CD4-positive, alpha-beta T cell (primary cell): ENCODE measurements around the gene PDE3A. TPM values are rescaled to one million over a fixed set of nuclear protein-coding genes. Genes with fewer than 3 reads are reported as not detected.

ENCODE experiments used
- ATAC-seq: fragments of 200-7000 bp; cut with Tn5 transposase; one replicate; pipeline ENCODE4 v1.10.0; 2022; ENCODE audit warnings: mild to moderate bottlenecking; ENCODE audit not compliant: poor library complexity
- CTCF ChIA-PET: fragments of 350-600 bp; sonication (Branson Sonifier 250); formaldehyde crosslinking; loops from one replicate; lab custom pipeline; 2021; ENCODE audit warnings: antibody characterized with exemption, inconsistent platforms; lab: Charles Lee
- POLR2A ChIA-PET: fragments of 350-600 bp; sonication (Branson Sonifier 250); formaldehyde crosslinking; loops from one replicate; lab custom pipeline; 2021; ENCODE audit warnings: antibody characterized with exemption, inconsistent platforms; lab: Charles Lee
- DNase-seq, 14 experiments: peaks; one replicate each; pipeline ENCODE4 v3.0.0-alpha.2; 2013 to 2020; ENCODE audit warnings: mixed read lengths in 2 of 14
- H3K27ac ChIP-seq, 2 donors: one replicate each; pipeline versions ENCODE4 v1.5.1 to v1.7.0; 2013; ENCODE audit warnings: low read length in 2 of 2, low read depth in 1 of 2, mild to moderate bottlenecking in 1 of 2
- H3K27me3 ChIP-seq, 2 experiments: 1 replicate in 1 of 2; 2 replicates in 1 of 2; pipeline versions ENCODE4 v1.6.1 to v1.7.0; 2013; ENCODE audit warnings: low read length in 2 of 2, control low read depth in 1 of 2, mild to moderate bottlenecking in 1 of 2, moderate library complexity in 1 of 2; ENCODE audit not compliant: insufficient read depth in 2 of 2, control insufficient read depth in 1 of 2
- H3K36me3 ChIP-seq: one replicate; pipeline ENCODE4 v1.6.1; 2013; ENCODE audit warnings: low read length, control low read depth; ENCODE audit not compliant: insufficient read depth
- H3K4me1 ChIP-seq: one replicate; pipeline ENCODE4 v1.6.1; 2013; ENCODE audit warnings: low read length, control low read depth; ENCODE audit not compliant: insufficient read depth
- H3K4me3 ChIP-seq: one replicate; pipeline ENCODE4 v1.5.1; 2013; ENCODE audit warnings: mild to moderate bottlenecking, low read length, moderate library complexity
- H3K9me3 ChIP-seq, 2 experiments: 1 replicate in 1 of 2; 2 replicates in 1 of 2; pipeline versions ENCODE4 v1.6.1 to v1.7.0; 2013; ENCODE audit warnings: low read length in 2 of 2, mild to moderate bottlenecking in 2 of 2, control low read depth in 1 of 2, moderate library complexity in 1 of 2; ENCODE audit not compliant: control insufficient read depth in 1 of 2, insufficient read depth in 1 of 2
- H3K27ac Mint-ChIP-seq: one replicate; pipeline ENCODE4 v1.8.0; 2020; ENCODE audit warnings: mixed read lengths
- H3K27me3 Mint-ChIP-seq: one replicate; pipeline ENCODE4 v1.8.0; 2021; ENCODE audit warnings: mixed read lengths
- H3K36me3 Mint-ChIP-seq: one replicate; pipeline ENCODE4 v1.8.0; 2021; ENCODE audit warnings: low read depth, mixed read lengths
- H3K4me1 Mint-ChIP-seq: one replicate; pipeline ENCODE4 v1.8.0; 2021; ENCODE audit warnings: low read depth, mixed read lengths
- H3K4me3 Mint-ChIP-seq: one replicate; pipeline ENCODE4 v1.8.0; 2020; ENCODE audit warnings: mild to moderate bottlenecking, mixed read lengths
- H3K9me3 Mint-ChIP-seq: one replicate; pipeline ENCODE4 v1.8.0; 2020; ENCODE audit warnings: mixed read lengths
- intact Hi-C, 2 experiments: fragments of 100-400 bp; cut with DNase I in 1 of 2; cut with micrococcal nuclease in 1 of 2; formaldehyde crosslinking; loops; one replicate each; pipeline versions ENCODE4 v1.15.1 to v1.9.0; 2023 to 2025; cut with DNase I, micrococcal nuclease
- total RNA-seq, 174 experiments: library from RNA in 2 of 174; stranded (reverse) in 2 of 174; gene quantifications; one replicate each; pipeline ENCODE4 v1.2.3 and lab custom pipeline; 2021 to 2026
- TF ChIP-seq, protein P1 (sequence below): fragments of 200-600 bp; IDR thresholded peaks from one replicate; pipeline ENCODE4 v1.8.0; 2022; ENCODE audit warnings: antibody characterized with exemption, mild to moderate bottlenecking

The PDE3A gene
- total RNA-seq, 2 experiments from 2014 or later: not detected

DNA sequence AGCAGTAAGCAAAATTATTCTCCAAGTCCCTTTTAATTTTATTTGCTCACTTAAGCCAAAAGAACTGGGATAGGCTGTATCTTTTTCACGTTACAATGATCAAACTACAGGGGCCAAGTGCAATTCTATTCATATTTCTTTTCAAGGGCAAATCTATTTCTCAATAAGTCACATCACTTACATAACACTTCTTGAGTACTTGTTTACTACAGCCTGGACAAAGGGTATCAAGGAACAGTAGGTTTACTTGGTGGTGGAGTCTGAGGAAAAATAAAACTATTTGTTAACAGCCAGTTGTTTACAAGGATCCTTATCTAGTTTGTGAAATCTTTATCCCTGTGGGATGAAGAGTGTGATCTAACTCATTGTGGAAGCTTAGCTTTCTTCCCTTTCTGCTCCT lies 72.1 kb downstream of the PDE3A start:
- no peak overlapping the region for H3K27ac ChIP-seq
- peaks cover 0 to 3% of the 10 kb centered on the region in 2 experiments for H3K9me3 ChIP-seq
- H3K4me3 Mint-ChIP-seq: no peak overlapping the region
- no peaks in the 10 kb centered on the region for H3K36me3 ChIP-seq
- no peaks in the 10 kb centered on the region for H3K27me3 Mint-ChIP-seq
- H3K4me1 Mint-ChIP-seq: no peaks in the 10 kb centered on the region
- intact Hi-C loops: no loop called here
- no peaks in the 10 kb centered on the region for H3K4me1 ChIP-seq
- no peak for DNase-seq
- ChIA-PET CTCF (no interaction called here), POLR2A (no interaction called here)
- ATAC-seq: no peak
- H3K9me3 Mint-ChIP-seq: no peaks in the 10 kb centered on the region
- no peak overlapping the region for H3K27ac Mint-ChIP-seq
- no peaks in the 10 kb centered on the region for H3K27me3 ChIP-seq
- no peak overlapping the region for H3K4me3 ChIP-seq
- TF ChIP-seq, protein P1, sequence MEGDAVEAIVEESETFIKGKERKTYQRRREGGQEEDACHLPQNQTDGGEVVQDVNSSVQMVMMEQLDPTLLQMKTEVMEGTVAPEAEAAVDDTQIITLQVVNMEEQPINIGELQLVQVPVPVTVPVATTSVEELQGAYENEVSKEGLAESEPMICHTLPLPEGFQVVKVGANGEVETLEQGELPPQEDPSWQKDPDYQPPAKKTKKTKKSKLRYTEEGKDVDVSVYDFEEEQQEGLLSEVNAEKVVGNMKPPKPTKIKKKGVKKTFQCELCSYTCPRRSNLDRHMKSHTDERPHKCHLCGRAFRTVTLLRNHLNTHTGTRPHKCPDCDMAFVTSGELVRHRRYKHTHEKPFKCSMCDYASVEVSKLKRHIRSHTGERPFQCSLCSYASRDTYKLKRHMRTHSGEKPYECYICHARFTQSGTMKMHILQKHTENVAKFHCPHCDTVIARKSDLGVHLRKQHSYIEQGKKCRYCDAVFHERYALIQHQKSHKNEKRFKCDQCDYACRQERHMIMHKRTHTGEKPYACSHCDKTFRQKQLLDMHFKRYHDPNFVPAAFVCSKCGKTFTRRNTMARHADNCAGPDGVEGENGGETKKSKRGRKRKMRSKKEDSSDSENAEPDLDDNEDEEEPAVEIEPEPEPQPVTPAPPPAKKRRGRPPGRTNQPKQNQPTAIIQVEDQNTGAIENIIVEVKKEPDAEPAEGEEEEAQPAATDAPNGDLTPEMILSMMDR: no peak
- H3K36me3 Mint-ChIP-seq: no peaks in the 10 kb centered on the region

DNA sequence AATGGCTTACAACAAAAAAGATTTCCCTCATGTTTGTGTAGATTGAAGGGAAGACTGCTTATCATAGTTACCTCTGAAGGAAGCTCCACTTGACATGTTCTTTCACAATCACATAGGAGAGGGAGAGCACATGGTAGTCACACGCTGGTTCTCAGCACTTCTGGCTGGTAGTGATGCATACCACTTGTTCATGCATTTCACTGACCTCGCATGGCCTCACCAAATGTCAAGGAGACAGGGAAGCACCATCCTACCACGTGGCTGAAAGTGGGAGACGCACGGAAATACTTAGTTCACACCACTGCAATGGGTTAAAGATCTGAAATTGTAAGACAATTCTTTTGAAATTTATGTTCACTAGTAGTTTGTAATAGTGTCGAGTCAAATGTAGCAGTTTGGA lies 74.0 kb downstream of the PDE3A start:
- Histone ChIP-seq H3K27ac (no peak overlapping the region), H3K4me3 (no peak overlapping the region), H3K4me1 (no peaks in the 10 kb centered on the region), H3K36me3 (no peaks in the 10 kb centered on the region), H3K27me3 (no peaks in the 10 kb centered on the region), H3K9me3 (peaks cover 0 to 1% of the 10 kb centered on the region in 2 experiments)
- Mint-ChIP-seq H3K4me1 (no peaks in the 10 kb centered on the region), H3K9me3 (no peaks in the 10 kb centered on the region), H3K27me3 (no peaks in the 10 kb centered on the region), H3K4me3 (no peak overlapping the region), H3K27ac (no peak overlapping the region), H3K36me3 (no peaks in the 10 kb centered on the region)
- POLR2A ChIA-PET: no interaction called here
- TF ChIP-seq, protein P1: no peak
- intact Hi-C loops: no loop called here
- CTCF ChIA-PET: no interaction called here
- DNase-seq: no peak
- no peak for ATAC-seq

DNA sequence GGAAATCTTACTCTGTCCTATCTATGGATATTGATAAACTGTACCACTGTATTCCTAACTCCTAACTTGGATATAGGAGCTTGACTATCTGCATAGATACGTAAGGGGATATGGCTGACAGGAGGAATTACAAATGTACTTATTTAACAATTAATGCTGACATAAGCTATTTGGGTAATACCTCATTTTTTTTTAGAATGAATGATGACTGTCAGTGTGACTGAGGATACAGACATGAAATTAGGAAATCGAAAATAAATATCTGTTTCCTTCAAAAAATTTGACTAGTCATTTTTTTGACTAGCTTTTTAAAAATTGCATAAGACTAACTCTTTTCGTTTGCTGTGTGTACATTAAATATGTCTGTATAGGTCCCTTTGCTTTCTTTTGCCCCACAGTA lies 74.9 kb downstream of the PDE3A start:
- Mint-ChIP-seq H3K27ac (no peak overlapping the region), H3K4me3 (no peak overlapping the region), H3K9me3 (no peaks in the 10 kb centered on the region), H3K4me1 (no peaks in the 10 kb centered on the region), H3K36me3 (no peaks in the 10 kb centered on the region), H3K27me3 (no peaks in the 10 kb centered on the region)
- no peak for DNase-seq
- TF ChIP-seq, protein P1: no peak
- no peak for ATAC-seq
- no peaks in the 10 kb centered on the region for H3K9me3 ChIP-seq
- no peaks in the 10 kb centered on the region for H3K36me3 ChIP-seq
- H3K27ac ChIP-seq: no peak overlapping the region
- CTCF ChIA-PET: no interaction called here
- H3K27me3 ChIP-seq: no peaks in the 10 kb centered on the region
- no peaks in the 10 kb centered on the region for H3K4me1 ChIP-seq
- no peak overlapping the region for H3K4me3 ChIP-seq
- POLR2A ChIA-PET: no interaction called here
- intact Hi-C loops: no loop called here
